MCF 10A (cell line): ENCODE data around the gene IBA57. TPM values are rescaled to one million over a fixed set of nuclear protein-coding genes. Genes with fewer than 3 reads are reported as not detected.
A peak's percentile ranks its signal among the peaks of the same experiment; 100 is the strongest.

Experiments used
- BruUV-seq: library from RNA; stranded (reverse); fragments of 400-500 nt; replicated peaks from 2 replicates; lab custom pipeline; 2021; lab: Mats Ljungman, UMichigan
- CTCF ChIA-PET: fragments of 300-600 bp; sonication (Branson Sonifier 250); formaldehyde crosslinking; extraction: SDS; loops from one replicate; lab custom pipeline; 2021; ENCODE audit warnings: antibody characterized with exemption, inconsistent platforms; lab: Yijun Ruan, JAX
- POLR2A ChIA-PET: fragments of 300-600, 350-650 bp; sonication (Branson Sonifier 250); formaldehyde crosslinking; extraction: SDS; loops from one replicate; lab custom pipeline; 2020; ENCODE audit warnings: antibody characterized with exemption, inconsistent platforms; lab: Yijun Ruan, JAX
- DNase-seq: peaks from one replicate; pipeline ENCODE4 v3.0.0-alpha.2; 2018; ENCODE audit not compliant: unreplicated experiment
- H3K27ac Mint-ChIP-seq: one replicate; pipeline ENCODE4 v1.8.0; 2022; ENCODE audit warnings: mild to moderate bottlenecking, low read depth, mixed read lengths; ENCODE audit not compliant: unreplicated experiment
- H3K27me3 Mint-ChIP-seq: one replicate; pipeline ENCODE4 v1.8.0; 2022; ENCODE audit warnings: mixed read lengths; ENCODE audit not compliant: insufficient read depth, unreplicated experiment
- H3K36me3 Mint-ChIP-seq: one replicate; pipeline ENCODE4 v1.8.0; 2022; ENCODE audit warnings: mild to moderate bottlenecking, moderate library complexity, mixed read lengths; ENCODE audit not compliant: insufficient read depth, unreplicated experiment
- H3K4me1 Mint-ChIP-seq: one replicate; pipeline ENCODE4 v1.8.0; 2022; ENCODE audit warnings: mixed read lengths; ENCODE audit not compliant: insufficient read depth, unreplicated experiment
- H3K4me3 Mint-ChIP-seq: one replicate; pipeline ENCODE4 v1.8.0; 2022; ENCODE audit warnings: mild to moderate bottlenecking, moderate library complexity, mixed read lengths; ENCODE audit not compliant: unreplicated experiment
- H3K9me3 Mint-ChIP-seq: one replicate; pipeline ENCODE4 v1.8.0; 2022; ENCODE audit warnings: mixed read lengths; ENCODE audit not compliant: unreplicated experiment
- intact Hi-C: fragments of 100-400 bp; cut with micrococcal nuclease; formaldehyde crosslinking; loops from 2 replicates; pipeline ENCODE4 v1.14.1; 2022
- total RNA-seq: library from RNA; stranded (reverse); gene quantifications from 2 replicates; pipeline ENCODE4 v1.2.3, GENCODE V29; 2022
- TF ChIP-seq, protein P1 (sequence below): fragments of 200-600 bp; IDR thresholded peaks from one replicate; pipeline ENCODE4 v1.8.0; 2022; ENCODE audit warnings: antibody characterized with exemption, mild to moderate bottlenecking; ENCODE audit not compliant: unreplicated experiment

The IBA57 gene
- total RNA-seq, 1 experiment from 2014 or later: 16.5 TPM

DNA sequence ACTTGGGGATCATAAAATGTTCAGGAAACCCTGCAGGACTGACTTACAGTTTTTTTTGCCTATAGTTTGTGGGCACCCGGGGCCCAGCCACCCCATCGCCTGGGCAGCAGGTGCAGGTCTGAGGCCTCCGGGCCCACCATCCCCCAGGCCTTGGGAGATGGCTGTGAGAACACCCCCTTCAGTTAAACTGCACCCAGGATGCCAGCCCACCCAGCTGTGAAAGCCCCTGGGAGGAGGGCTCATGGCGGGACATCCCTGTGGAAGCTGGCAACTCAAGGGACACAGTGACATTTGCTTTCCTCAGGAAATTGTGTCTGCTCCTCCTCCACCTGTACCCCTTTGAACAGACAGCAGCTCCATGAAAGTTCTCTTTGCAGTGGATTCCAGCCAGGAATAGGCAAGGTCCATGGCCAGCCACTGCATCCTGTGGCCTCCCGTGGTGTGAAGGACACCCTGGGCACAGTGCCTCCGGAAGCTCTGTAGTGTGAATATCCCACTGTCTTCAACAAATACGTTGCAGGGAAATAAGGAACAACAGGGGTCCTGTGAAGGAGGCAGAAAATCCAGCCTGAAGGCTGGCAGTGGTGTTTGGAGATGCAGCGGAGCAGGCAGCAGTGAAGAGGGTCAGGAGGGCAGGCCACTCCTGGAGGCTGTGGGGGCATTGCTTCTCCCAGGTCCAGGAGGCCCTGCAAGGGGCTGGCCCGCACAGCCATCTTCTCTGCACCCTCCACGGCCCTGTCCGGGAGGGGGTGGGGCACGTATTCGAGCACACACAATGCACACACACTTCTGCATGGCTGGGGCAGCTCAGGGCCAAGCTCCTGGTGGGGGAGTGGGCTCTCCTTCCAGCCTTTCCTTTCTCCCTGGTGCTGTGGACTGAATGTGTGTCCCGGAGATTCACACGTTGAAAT, 40.2 kb downstream of the IBA57 start:
- Mint-ChIP-seq H3K9me3 (peaks cover 7% of the 10 kb centered on the region), H3K27me3 (no peaks in the 10 kb centered on the region), H3K27ac (no peak overlapping the region), H3K4me1 (peaks cover 8% of the 10 kb centered on the region), H3K4me3 (no peak overlapping the region), H3K36me3 (no peaks in the 10 kb centered on the region)
- no TSS peak for BruUV-seq
- intact Hi-C loops: no loop called here
- TF ChIP-seq, protein P1, sequence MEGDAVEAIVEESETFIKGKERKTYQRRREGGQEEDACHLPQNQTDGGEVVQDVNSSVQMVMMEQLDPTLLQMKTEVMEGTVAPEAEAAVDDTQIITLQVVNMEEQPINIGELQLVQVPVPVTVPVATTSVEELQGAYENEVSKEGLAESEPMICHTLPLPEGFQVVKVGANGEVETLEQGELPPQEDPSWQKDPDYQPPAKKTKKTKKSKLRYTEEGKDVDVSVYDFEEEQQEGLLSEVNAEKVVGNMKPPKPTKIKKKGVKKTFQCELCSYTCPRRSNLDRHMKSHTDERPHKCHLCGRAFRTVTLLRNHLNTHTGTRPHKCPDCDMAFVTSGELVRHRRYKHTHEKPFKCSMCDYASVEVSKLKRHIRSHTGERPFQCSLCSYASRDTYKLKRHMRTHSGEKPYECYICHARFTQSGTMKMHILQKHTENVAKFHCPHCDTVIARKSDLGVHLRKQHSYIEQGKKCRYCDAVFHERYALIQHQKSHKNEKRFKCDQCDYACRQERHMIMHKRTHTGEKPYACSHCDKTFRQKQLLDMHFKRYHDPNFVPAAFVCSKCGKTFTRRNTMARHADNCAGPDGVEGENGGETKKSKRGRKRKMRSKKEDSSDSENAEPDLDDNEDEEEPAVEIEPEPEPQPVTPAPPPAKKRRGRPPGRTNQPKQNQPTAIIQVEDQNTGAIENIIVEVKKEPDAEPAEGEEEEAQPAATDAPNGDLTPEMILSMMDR: no peak
- POLR2A ChIA-PET: interaction anchor here (0.8 to 1.1 kb wide), 2 partner anchors 12 to 75 kb away, joined by 3 read pairs; no protein-coding TSS in a partner anchor
- CTCF ChIA-PET: interaction anchor here (0.7 to 1.2 kb wide), 4 partner anchors 75 to 461 kb away, joined by 3 to 5 read pairs (median 4); no protein-coding TSS in a partner anchor
- no peak for DNase-seq

GRCh38 chr1:228206582-228207351, 41.2 kb downstream of the IBA57 start:
- no peaks in the 10 kb centered on the region for H3K27me3 Mint-ChIP-seq
- ChIA-PET POLR2A (interaction anchor here (1.2 kb wide), 1 partner anchor 21 kb away, joined by 3 read pairs; no protein-coding TSS in a partner anchor), CTCF (interaction anchor here (0.6 to 1.0 kb wide), 4 partner anchors 8 to 641 kb away, joined by 3 to 4 read pairs (median 3); no protein-coding TSS in a partner anchor)
- TF ChIP-seq, protein P1: no peak
- DNase-seq: peak; percentile 47
- H3K27ac Mint-ChIP-seq: no peak overlapping the region
- H3K36me3 Mint-ChIP-seq: no peaks in the 10 kb centered on the region
- no TSS peak for BruUV-seq
- no peak overlapping the region for H3K4me3 Mint-ChIP-seq
- peaks cover 8% of the 10 kb centered on the region for H3K4me1 Mint-ChIP-seq
- intact Hi-C loops: no loop called here
- H3K9me3 Mint-ChIP-seq: no peaks in the 10 kb centered on the region

GRCh38 chr1:228207381-228207810, 41.8 kb downstream of the IBA57 start:
- no peak for DNase-seq
- BruUV-seq: no TSS peak
- Mint-ChIP-seq H3K4me3 (no peak overlapping the region), H3K27ac (no peak overlapping the region), H3K9me3 (no peaks in the 10 kb centered on the region), H3K36me3 (no peaks in the 10 kb centered on the region), H3K27me3 (no peaks in the 10 kb centered on the region), H3K4me1 (peaks cover 8% of the 10 kb centered on the region)
- TF ChIP-seq, protein P1: no peak
- ChIA-PET CTCF (interaction anchor here (0.6 kb wide), 2 partner anchors 434 to 640 kb away, joined by 3 read pairs; no protein-coding TSS in a partner anchor), POLR2A (interaction anchor here (1.2 kb wide), 1 partner anchor 21 kb away, joined by 3 read pairs; no protein-coding TSS in a partner anchor)
- intact Hi-C loops: no loop called here
